ENCODE measurements around the gene XNDC1N. TPM values are rescaled to one million over a fixed set of nuclear protein-coding genes. Genes with fewer than 3 reads are reported as not detected.

Gene XNDC1N
- 20.7 and 20.9 TPM in 2 replicates for total RNA-seq

- DNase-seq, result no peak
- Mint-ChIP-seq H3K9me3 (no peaks in the 10 kb centered on the region), H3K27ac (peak within 1 kb of the TSS; percentile 99), H3K36me3 (ENCODE audit: low read depth) (peaks cover 37% of the 10 kb centered on the region), H3K4me1 (peaks cover 37% of the 10 kb centered on the region), H3K4me3 (peak within 1 kb of the TSS; percentile 100), H3K27me3 (no peaks in the 10 kb centered on the region)
- intact Hi-C loops (cut with micrococcal nuclease), result loop anchor here (1.0 to 2.0 kb wide), 6 partner anchors 17 to 297 kb away; partner anchors contain the start of genes ANAPC15, INPPL1, LAMTOR1 and LRRC51
Observed at GRCh38 chr11:71927820-71928736, at the start of gene XNDC1N. Gene XNDC1N (minus strand): TSS chr11:71928594. CDS start chr11:71923353, 5,241 bp downstream.

GRCh38 chr11:71977743-71978418, 49.5 kb upstream of the XNDC1N start:
- Mint-ChIP-seq H3K9me3 (no peaks in the 10 kb centered on the region), H3K4me3 (no peak overlapping the region), H3K36me3 (ENCODE audit: low read depth) (peaks cover 10% of the 10 kb centered on the region), H3K27me3 (no peaks in the 10 kb centered on the region), H3K4me1 (peaks cover 5% of the 10 kb centered on the region), H3K27ac (peak overlapping the region; percentile 62)
- intact Hi-C loops (cut with micrococcal nuclease), result loop anchor here (1.0 to 5.0 kb wide), 4 partner anchors 21 to 454 kb away; partner anchors contain the start of genes CLPB, LRRC51 and NUMA1
- peak; percentile 89 for DNase-seq

DNA sequence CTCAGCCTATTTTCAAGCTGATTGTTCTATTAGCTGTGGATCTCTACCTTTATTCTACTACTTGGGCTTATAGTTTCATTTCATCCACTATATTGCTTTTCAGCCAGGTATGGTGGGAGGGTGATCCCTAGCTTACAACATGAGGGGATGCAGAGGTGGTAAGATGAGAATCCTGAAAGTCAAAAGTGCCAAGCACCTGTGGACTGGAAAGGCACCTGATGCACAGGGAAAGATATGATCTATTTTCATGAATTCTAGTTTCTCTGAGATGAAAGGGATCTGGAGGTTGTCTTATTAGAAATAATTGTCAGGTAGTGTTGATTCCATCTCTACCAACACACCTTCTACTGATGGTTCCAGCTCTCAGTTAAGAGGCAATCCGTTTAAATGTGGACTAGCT, 48.7 kb upstream of the XNDC1N start:
- intact Hi-C loops (cut with micrococcal nuclease), result loop anchor here (1.0 to 5.0 kb wide), 4 partner anchors 22 to 455 kb away; partner anchors contain the start of genes CLPB, LRRC51 and NUMA1
- DNase-seq, result no peak
- H3K27ac Mint-ChIP-seq, result no peak overlapping the region
- H3K36me3 Mint-ChIP-seq (ENCODE audit: low read depth), result peaks cover 7% of the 10 kb centered on the region
- H3K4me1 Mint-ChIP-seq, result peaks cover 5% of the 10 kb centered on the region
- H3K27me3 Mint-ChIP-seq, result no peaks in the 10 kb centered on the region
- no peaks in the 10 kb centered on the region for H3K9me3 Mint-ChIP-seq
- H3K4me3 Mint-ChIP-seq, result no peak overlapping the region

DNA sequence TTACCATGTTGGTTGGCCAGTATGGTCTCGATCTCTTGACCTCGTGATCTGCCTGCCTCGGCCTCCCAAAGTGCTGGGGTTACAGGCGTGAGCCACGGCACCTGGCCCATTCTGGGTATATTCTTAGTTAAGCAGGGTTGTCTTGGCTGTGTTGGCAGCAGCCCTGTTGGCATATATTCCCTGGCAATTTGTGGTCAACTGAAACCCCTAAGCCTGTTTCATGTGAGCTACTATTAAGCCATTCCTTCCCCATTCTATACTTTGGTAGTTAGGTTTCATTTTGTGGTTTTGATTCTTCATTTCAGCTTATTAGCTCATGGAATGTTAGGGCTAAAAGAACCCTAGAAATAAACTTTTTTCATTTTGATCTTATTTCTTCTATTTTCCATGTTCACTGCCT, 48.2 kb upstream of the XNDC1N start:
- Mint-ChIP-seq H3K27me3 (no peaks in the 10 kb centered on the region), H3K9me3 (no peaks in the 10 kb centered on the region), H3K36me3 (ENCODE audit: low read depth) (peaks cover 7% of the 10 kb centered on the region), H3K27ac (no peak overlapping the region), H3K4me3 (no peak overlapping the region), H3K4me1 (peaks cover 5% of the 10 kb centered on the region)
- intact Hi-C loops (cut with micrococcal nuclease), result loop anchor here (5.0 kb wide), 3 partner anchors 44 to 456 kb away; partner anchors contain the start of genes CLPB, LRRC51 and NUMA1
- no peak for DNase-seq

DNA sequence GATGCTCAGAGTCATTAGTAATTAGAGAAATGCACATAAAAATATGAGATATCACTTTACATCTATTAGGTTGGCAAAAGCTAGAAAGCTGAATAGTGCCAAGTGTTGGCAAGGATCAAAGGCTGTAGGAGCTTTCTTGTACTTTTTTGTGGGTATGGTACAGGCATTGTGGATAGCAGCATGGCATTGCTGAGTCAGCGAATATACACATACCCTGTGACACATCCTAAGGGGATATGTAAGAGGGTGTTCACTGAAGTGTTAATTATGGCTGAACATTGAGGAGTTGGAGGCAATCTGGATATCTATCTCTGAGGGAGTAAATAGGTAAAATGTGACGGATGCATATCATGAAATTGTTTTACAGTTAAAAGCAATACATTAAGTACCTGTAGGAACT, 43.3 kb upstream of the XNDC1N start:
- H3K27ac Mint-ChIP-seq, result no peak overlapping the region
- no peak for DNase-seq
- no peaks in the 10 kb centered on the region for H3K27me3 Mint-ChIP-seq
- H3K9me3 Mint-ChIP-seq, result no peaks in the 10 kb centered on the region
- intact Hi-C loops (cut with micrococcal nuclease), result no loop called here
- H3K4me1 Mint-ChIP-seq, result no peaks in the 10 kb centered on the region
- peaks cover 12% of the 10 kb centered on the region for H3K36me3 Mint-ChIP-seq (ENCODE audit: low read depth)
- H3K4me3 Mint-ChIP-seq, result no peak overlapping the region

DNA sequence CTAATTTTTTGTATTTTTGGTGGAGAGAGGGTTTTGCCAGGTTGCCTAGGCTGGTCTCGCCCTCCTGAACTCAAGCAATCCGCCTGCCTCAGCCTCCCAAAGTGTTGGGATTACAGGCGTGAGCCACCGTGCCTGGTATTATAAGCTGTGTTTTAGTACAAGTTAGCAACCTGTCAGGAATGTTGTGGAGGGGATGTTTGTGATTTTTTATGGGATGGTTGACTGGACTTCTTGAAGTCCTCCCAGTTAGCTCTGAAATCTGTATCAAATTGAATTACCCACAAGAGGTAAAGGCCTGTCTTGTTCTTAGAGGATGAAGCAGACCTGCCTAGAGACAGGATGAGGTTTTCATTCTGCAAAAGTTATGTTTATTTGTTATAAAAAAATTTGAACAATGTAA, 36.2 kb upstream of the XNDC1N start:
- peaks cover 3% of the 10 kb centered on the region for H3K9me3 Mint-ChIP-seq
- no peak overlapping the region for H3K4me3 Mint-ChIP-seq
- peaks cover 38% of the 10 kb centered on the region for H3K36me3 Mint-ChIP-seq (ENCODE audit: low read depth)

GRCh38 chr11:71963468-71963867, 35.1 kb upstream of the XNDC1N start:
- Mint-ChIP-seq H3K27me3 (no peaks in the 10 kb centered on the region), H3K36me3 (ENCODE audit: low read depth) (peaks cover 40% of the 10 kb centered on the region), H3K4me1 (peaks cover 24% of the 10 kb centered on the region), H3K27ac (peak overlapping the region; percentile 86), H3K9me3 (peaks cover 3% of the 10 kb centered on the region), H3K4me3 (no peak overlapping the region)
- intact Hi-C loops (cut with micrococcal nuclease), result no loop called here
- DNase-seq, result no peak

More for the DNA sequence above, 36.2 kb upstream of the XNDC1N start:
- intact Hi-C loops (cut with micrococcal nuclease), result no loop called here
- DNase-seq, result no peak
- no peaks in the 10 kb centered on the region for H3K27me3 Mint-ChIP-seq
- H3K4me1 Mint-ChIP-seq, result peaks cover 24% of the 10 kb centered on the region
- no peak overlapping the region for H3K27ac Mint-ChIP-seq

DNA sequence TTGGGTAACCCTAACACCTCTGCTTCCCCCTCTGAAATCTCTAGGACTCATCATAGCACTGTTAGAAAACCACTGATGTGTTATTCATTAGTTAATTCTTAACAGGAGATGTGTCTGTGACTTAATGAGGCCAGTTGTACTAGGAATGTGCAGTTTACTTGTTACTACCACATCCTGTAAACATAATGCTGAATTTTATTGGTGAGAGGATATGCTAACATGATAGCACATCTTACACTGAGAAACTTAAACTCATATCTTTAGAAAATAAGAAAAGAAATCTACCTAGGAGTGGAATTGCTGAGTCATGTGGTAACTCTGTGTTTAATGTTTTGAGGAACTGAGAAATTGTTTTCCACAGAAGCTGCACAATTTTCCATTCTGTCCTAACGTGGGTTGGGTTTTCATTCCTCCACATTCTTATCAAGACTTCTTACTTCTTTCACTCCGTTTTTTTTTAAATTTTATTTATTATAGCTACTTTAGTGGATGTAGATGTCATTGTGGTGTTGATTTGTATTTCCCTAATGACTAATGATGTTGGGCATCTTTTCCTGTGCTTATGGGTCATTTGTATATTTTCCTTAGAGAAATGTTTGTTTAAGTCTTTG, 34.1 kb upstream of the XNDC1N start:
- intact Hi-C loops (cut with micrococcal nuclease), result loop anchor here (1.0 kb wide), 1 partner anchor 31 kb away; no protein-coding TSS in a partner anchor
- Mint-ChIP-seq H3K36me3 (ENCODE audit: low read depth) (peaks cover 38% of the 10 kb centered on the region), H3K27ac (peak overlapping the region; percentile 86), H3K27me3 (no peaks in the 10 kb centered on the region), H3K4me3 (peak overlapping the region; percentile 15), H3K9me3 (peaks cover 3% of the 10 kb centered on the region), H3K4me1 (peaks cover 27% of the 10 kb centered on the region)
- DNase-seq, result no peak

DNA sequence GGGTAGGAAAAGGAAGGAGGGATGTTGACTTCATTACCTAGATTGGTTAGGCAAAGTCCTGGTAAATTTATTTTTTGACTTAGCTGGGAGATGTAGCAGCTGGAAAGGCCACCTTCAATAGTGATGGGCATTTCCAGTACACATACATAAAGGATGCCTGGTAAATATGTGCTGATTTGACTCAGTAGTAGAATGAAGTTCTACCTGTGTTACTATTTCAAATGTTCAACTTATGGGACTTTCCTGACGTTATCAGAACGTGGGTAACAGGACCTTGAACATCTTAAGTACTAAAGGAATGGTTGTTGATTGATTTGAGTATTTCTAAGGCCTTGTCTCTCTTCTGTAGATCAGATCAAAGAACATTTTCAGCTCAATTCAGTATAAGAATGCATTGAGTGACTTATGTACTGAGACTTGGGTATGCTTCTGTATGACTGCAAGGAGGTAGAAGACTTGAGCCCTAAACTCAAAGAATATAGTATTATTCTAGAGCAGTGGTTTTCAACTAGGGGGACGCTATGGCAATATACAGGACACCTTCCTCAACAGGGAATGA, 27.6 kb upstream of the XNDC1N start:
- H3K27ac Mint-ChIP-seq, result peak overlapping the region; percentile 54
- intact Hi-C loops (cut with micrococcal nuclease), result no loop called here
- H3K4me1 Mint-ChIP-seq, result peaks cover 26% of the 10 kb centered on the region

GRCh38 chr11:71951741-71952310, 23.4 kb upstream of the XNDC1N start:
- no peaks in the 10 kb centered on the region for H3K9me3 Mint-ChIP-seq
- intact Hi-C loops (cut with micrococcal nuclease), result no loop called here
- peaks cover 11% of the 10 kb centered on the region for H3K36me3 Mint-ChIP-seq (ENCODE audit: low read depth)
- no peak overlapping the region for H3K27ac Mint-ChIP-seq
- no peak for DNase-seq
- H3K4me3 Mint-ChIP-seq, result no peak overlapping the region
- H3K27me3 Mint-ChIP-seq, result no peaks in the 10 kb centered on the region
- H3K4me1 Mint-ChIP-seq, result peaks cover 23% of the 10 kb centered on the region

More for the DNA sequence above, 27.6 kb upstream of the XNDC1N start:
- H3K27me3 Mint-ChIP-seq, result no peaks in the 10 kb centered on the region
- H3K4me3 Mint-ChIP-seq, result no peak overlapping the region
- DNase-seq, result no peak
- H3K36me3 Mint-ChIP-seq (ENCODE audit: low read depth), result peaks cover 14% of the 10 kb centered on the region
- peaks cover 2% of the 10 kb centered on the region for H3K9me3 Mint-ChIP-seq

- H3K4me3 Mint-ChIP-seq, result no peak overlapping the region
- H3K9me3 Mint-ChIP-seq, result no peaks in the 10 kb centered on the region
- H3K27me3 Mint-ChIP-seq, result no peaks in the 10 kb centered on the region
- H3K27ac Mint-ChIP-seq, result peak overlapping the region; percentile 45
- intact Hi-C loops (cut with micrococcal nuclease), result no loop called here
- peaks cover 18% of the 10 kb centered on the region for H3K36me3 Mint-ChIP-seq (ENCODE audit: low read depth)
- no peak for DNase-seq
- peaks cover 15% of the 10 kb centered on the region for H3K4me1 Mint-ChIP-seq
Observed at GRCh38 chr11:71949034-71949433, 20.6 kb upstream of the XNDC1N start.

DNA sequence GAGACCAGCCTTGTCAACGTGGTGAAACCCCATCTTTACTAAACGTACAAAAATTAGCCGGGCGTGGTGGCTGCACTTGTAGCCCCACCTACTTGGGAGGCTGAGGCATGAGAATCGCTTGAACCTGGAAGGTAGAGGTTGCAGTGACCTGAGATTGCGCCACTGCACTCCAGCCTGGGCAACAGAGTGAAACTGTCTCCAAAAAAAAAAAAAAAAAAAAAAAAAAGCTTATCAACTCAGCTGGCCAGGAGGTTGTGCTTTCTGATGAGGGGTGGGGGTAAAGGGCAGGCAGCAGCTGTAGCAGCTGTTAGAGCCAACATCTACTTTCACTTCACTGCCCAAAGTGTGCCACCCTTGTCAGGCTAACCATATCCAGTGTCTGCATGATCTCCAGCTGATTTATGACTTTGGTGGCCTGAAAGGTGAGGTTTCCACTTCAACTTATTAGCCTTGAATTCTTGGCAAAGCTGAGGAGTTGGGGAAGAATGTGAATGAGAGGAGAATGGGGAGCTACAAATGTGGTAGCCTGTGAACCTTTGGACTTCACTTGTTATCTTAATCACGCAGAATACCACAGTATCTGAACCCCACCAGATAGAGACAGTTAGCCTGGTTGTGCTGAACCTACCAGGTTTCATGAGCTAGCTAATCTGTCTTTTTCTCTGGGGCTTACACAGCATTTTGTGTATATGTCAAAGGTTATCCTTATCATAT, 20.1 kb upstream of the XNDC1N start:
- H3K27ac Mint-ChIP-seq, result no peak overlapping the region
- no peak overlapping the region for H3K4me3 Mint-ChIP-seq
- peaks cover 21% of the 10 kb centered on the region for H3K36me3 Mint-ChIP-seq (ENCODE audit: low read depth)

More for the DNA sequence above, 20.1 kb upstream of the XNDC1N start:
- DNase-seq, result no peak
- Mint-ChIP-seq H3K9me3 (no peaks in the 10 kb centered on the region), H3K27me3 (no peaks in the 10 kb centered on the region), H3K4me1 (peaks cover 18% of the 10 kb centered on the region)
- intact Hi-C loops (cut with micrococcal nuclease), result no loop called here
